Naive thymus-derived CD8-positive, alpha-beta T cell (primary cell): ENCODE data around the gene KIF26B. TPM values are rescaled to one million over a fixed set of nuclear protein-coding genes. Genes with fewer than 3 reads are reported as not detected.

Experiments used
- ATAC-seq, 2 donors: fragments of 150-1000 bp; cut with Tn5 transposase in 1 of 2; sonication (Bioruptor Pico), chemical (Tn5 transposase) in 1 of 2; 1 replicate in 1 of 2; 2 replicates in 1 of 2; pipeline ENCODE4 v1.10.0; 2021; ENCODE audit warnings: mild to moderate bottlenecking in 2 of 2, moderate library complexity in 2 of 2
- POLR2A ChIA-PET: fragments of 350-600 bp; sonication (Branson Sonifier 250); formaldehyde crosslinking; loops from one replicate; lab custom pipeline; 2021; ENCODE audit warnings: antibody characterized with exemption; lab: Charles Lee
- DNase-seq, 10 donors: peaks; one replicate each; pipeline versions ENCODE4 v3.0.0 to v3.0.0-alpha.2; 2020 to 2022
- H3K27ac Mint-ChIP-seq, 10 donors: one replicate each; pipeline ENCODE4 v1.8.0; 2020 to 2022; ENCODE audit warnings: mild to moderate bottlenecking in 10 of 10, mixed read lengths in 10 of 10, moderate library complexity in 4 of 10, inconsistent platforms in 1 of 10
- H3K27me3 Mint-ChIP-seq, 5 donors: one replicate each; pipeline ENCODE4 v1.8.0; 2021 to 2022; ENCODE audit warnings: mixed read lengths in 5 of 5
- H3K36me3 Mint-ChIP-seq, 3 donors: one replicate each; pipeline ENCODE4 v1.8.0; 2020 to 2022; ENCODE audit warnings: mixed read lengths in 3 of 3, mild to moderate bottlenecking in 2 of 3, inconsistent platforms in 1 of 3
- H3K4me1 Mint-ChIP-seq, 4 donors: one replicate each; pipeline ENCODE4 v1.8.0; 2021 to 2022; ENCODE audit warnings: mixed read lengths in 4 of 4
- H3K4me3 Mint-ChIP-seq, 10 donors: one replicate each; pipeline ENCODE4 v1.8.0; 2020 to 2022; ENCODE audit warnings: mild to moderate bottlenecking in 10 of 10, mixed read lengths in 10 of 10, moderate library complexity in 6 of 10, inconsistent platforms in 1 of 10
- H3K9me3 Mint-ChIP-seq, 9 donors: one replicate each; pipeline ENCODE4 v1.8.0; 2020 to 2022; ENCODE audit warnings: mixed read lengths in 9 of 9, mild to moderate bottlenecking in 3 of 9, inconsistent platforms in 1 of 9, moderate library complexity in 1 of 9
- polyA plus RNA-seq, 3 donors: library from polyadenylated mRNA; unstranded; fragments of 300-500 nt; fragmentation: Illumina TruSeq; gene quantifications; one replicate each; pipeline ENCODE4 v1.2.3, GENCODE V29; 2021
- total RNA-seq, 8 experiments: library from RNA in 2 of 8; stranded (reverse) in 2 of 8; gene quantifications; one replicate each; pipeline ENCODE4 v1.2.3 and lab custom pipeline; 2021 to 2026

Gene KIF26B
- total and polyA plus RNA-seq, 5 experiments from 2014 or later = 0.08 to 0.16 TPM; not detected in 3

DNA sequence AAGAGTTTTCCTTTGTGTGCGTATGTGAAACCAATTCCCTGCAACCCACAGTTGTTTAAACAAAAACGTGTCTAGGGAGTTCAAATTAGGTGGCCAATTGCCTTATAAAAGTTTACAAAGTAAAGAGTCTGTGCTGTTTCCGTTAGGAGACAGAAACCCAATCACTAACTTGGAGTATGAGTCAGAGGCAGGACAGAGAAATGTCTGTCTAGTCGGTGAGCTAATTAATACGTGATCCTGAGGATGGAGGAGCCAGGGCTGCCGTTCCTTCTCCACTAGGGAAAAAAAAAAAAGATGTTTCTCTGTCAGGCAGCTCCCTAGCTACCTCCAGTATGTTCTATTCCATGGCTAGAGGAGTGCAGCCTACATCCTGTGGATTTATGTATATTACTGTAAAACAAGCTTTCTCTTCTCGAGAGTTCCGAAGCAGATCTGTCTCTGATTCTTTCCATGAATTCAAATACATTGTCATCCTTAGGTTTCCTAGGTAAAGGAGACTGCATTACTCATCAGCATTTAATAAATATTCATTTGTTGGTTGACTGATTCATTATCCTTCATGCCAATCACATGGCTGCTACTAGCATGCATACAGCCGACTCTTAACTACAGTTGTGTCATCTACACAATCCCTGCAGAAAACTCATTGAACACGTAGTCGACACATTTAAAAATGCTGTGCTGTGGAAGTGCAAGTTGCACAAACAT lies 430.6 kb downstream of the KIF26B start:
- Mint-ChIP-seq H3K9me3 (peaks cover 0 to 1% (median 0%) of the 10 kb centered on the region in 9 donors), H3K4me1 (no peaks in the 10 kb centered on the region), H3K27ac (no peak overlapping the region), H3K27me3 (peaks cover 0 to 13% (median 2%) of the 10 kb centered on the region in 5 donors), H3K4me3 (no peak overlapping the region), H3K36me3 (no peaks in the 10 kb centered on the region)
- no peak for DNase-seq
- no peak for ATAC-seq
- POLR2A ChIA-PET = no interaction called here

DNA sequence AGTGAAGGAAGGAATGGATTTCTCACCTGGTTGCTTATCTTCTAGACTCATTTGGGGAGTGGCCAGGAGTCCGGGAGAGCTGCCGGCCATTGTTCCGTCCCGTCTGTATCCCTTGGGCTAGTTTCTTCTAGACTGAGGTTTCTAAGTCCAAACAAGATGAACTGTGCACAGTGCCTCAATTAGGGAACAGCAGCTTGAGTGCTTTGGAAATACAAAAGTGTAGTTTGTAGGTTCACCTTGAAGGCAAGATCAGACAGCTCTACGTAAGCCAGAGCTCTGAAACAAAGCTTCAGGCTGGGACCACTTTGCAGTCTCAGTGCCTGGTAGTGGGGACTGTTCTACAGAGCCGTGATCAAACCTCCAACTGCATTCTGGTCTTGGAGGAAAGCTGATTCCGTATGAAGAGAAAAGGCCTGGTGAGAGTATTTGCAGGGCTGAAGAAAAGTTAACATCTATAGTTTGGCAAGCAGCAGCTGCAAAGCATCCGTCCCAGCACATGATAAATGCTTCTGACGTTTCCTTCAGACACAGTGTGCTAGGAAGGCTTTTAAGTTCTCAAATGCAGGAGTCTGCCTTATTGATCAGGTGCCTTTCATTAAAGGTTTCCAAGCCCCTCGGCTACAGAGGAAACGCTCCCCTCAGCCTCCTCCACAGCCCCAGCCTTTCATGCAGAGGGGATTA lies 432.8 kb downstream of the KIF26B start:
- DNase-seq (no peak), ATAC-seq (no peak)
- H3K4me1 Mint-ChIP-seq = no peaks in the 10 kb centered on the region
- POLR2A ChIA-PET = no interaction called here
- no peak overlapping the region for H3K4me3 Mint-ChIP-seq
- peaks cover 0 to 2% (median 0%) of the 10 kb centered on the region in 5 donors for H3K27me3 Mint-ChIP-seq
- no peak overlapping the region for H3K27ac Mint-ChIP-seq
- H3K9me3 Mint-ChIP-seq = peaks cover 0 to 1% (median 0%) of the 10 kb centered on the region in 9 donors
- no peaks in the 10 kb centered on the region for H3K36me3 Mint-ChIP-seq

DNA sequence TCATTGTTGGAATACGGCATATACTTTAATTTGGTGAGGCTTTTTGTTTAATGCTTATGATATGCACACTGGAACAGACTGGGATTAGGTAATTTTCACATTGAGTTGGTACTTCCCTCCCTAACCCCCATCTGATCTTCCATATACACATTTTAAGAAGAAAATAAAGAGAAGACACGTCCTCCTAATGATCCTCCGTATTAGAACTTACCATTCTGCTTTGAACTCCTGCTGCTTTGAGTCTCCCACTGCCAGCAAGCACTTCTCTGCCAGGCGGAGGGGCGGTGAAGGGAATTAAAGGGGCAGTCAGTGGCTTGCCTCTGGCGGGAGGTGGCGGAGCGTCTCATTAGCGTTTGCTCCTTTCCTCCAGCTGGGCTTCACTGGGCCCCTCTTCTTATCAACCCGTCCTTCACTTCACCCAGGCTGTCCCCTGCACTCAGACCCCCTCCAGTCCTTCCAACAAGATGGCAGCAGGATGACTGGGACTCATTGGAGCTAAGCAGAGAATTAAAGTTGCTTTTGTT lies 433.4 kb downstream of the KIF26B start:
- H3K4me1 Mint-ChIP-seq = no peaks in the 10 kb centered on the region

DNA sequence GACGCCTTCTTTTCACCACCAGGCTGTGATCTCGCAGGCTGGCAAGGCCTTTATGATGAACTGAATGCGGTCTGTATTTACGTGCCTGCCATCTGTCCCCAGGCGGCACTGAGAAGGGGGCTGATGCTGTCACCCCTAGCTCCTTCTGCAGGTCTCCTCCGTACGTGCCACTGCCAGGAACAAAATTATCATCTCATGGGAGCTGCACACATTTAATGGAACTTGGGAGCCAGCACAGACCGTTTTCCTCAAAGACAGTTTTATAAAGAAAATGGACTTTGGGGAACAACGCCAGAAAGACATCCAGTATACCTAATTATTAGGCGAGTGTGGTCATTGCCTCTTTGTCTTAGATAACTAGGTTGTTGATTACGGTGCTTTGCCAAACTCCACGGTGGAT lies 434.5 kb downstream of the KIF26B start:
- H3K4me1 Mint-ChIP-seq = no peaks in the 10 kb centered on the region
- no peak overlapping the region for H3K4me3 Mint-ChIP-seq
- H3K27me3 Mint-ChIP-seq = peaks cover 0 to 2% (median 0%) of the 10 kb centered on the region in 5 donors
- DNase-seq (no peak), ATAC-seq (no peak)
- no peaks in the 10 kb centered on the region for H3K36me3 Mint-ChIP-seq
- POLR2A ChIA-PET = no interaction called here
- no peak overlapping the region for H3K27ac Mint-ChIP-seq
- H3K9me3 Mint-ChIP-seq = peaks cover 0 to 2% (median 0%) of the 10 kb centered on the region in 9 donors

More for the DNA sequence above, 433.4 kb downstream of the KIF26B start:
- ATAC-seq (no peak), DNase-seq (no peak)
- Mint-ChIP-seq H3K27ac (no peak overlapping the region), H3K9me3 (peaks cover 0 to 1% (median 0%) of the 10 kb centered on the region in 9 donors), H3K36me3 (no peaks in the 10 kb centered on the region), H3K4me3 (no peak overlapping the region), H3K27me3 (peaks cover 0 to 2% (median 0%) of the 10 kb centered on the region in 5 donors)
- POLR2A ChIA-PET = no interaction called here

DNA sequence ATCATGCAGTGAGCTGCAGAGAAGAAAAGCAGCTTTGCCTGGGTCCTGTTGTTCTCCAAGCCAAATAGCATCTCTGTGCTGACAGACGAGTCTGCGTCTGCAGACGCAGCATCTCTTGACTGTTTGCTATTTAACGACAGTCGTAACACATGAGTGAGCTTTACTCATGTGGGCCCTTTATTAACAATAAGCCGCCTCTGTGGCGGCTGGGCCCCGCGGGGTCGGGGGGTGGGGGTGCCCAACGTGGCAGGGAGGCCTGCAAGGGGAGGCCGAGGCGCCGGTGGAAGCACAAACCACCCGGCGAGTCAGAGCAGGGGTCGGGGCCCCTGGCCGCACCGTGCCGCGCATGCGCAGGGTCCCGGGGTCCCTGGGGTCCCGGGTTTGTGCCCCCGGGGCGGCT lies 435.1 kb downstream of the KIF26B start:
- Mint-ChIP-seq H3K9me3 (peaks cover 0 to 2% (median 0%) of the 10 kb centered on the region in 9 donors), H3K4me3 (no peak overlapping the region), H3K36me3 (no peaks in the 10 kb centered on the region), H3K27me3 (peaks cover 0 to 2% (median 0%) of the 10 kb centered on the region in 5 donors), H3K4me1 (no peaks in the 10 kb centered on the region), H3K27ac (no peak overlapping the region)
- no peak for DNase-seq
- no peak for ATAC-seq
- POLR2A ChIA-PET = no interaction called here

DNA sequence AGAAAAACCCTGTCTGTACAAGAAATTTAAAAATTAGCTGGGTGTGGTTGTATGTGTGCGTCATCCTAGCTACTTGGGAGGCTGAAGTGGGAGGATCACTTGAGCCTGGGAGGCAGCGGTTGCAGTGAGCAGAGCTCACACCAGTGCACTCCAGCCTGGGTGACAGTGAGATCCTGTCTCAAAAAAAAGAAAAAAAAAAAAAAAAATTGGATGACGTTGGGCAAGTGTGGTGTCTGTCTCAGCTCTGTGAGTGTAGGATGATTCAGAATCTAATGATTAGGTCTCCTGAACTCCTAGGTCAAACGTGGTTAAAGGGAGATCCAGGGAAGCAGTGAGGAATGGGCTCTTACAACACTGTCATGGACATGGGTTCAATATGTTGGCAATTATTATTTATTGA lies 435.9 kb downstream of the KIF26B start:
- Mint-ChIP-seq H3K36me3 (no peaks in the 10 kb centered on the region), H3K27me3 (peaks cover 0 to 2% (median 0%) of the 10 kb centered on the region in 5 donors), H3K4me3 (no peak overlapping the region), H3K27ac (no peak overlapping the region), H3K9me3 (peaks cover 0 to 2% (median 0%) of the 10 kb centered on the region in 9 donors), H3K4me1 (no peaks in the 10 kb centered on the region)
- POLR2A ChIA-PET = interaction anchor here (0.6 kb wide), 1 partner anchor 873 kb away, joined by 4 read pairs; no protein-coding TSS in a partner anchor
- ATAC-seq (no peak), DNase-seq (no peak)

DNA sequence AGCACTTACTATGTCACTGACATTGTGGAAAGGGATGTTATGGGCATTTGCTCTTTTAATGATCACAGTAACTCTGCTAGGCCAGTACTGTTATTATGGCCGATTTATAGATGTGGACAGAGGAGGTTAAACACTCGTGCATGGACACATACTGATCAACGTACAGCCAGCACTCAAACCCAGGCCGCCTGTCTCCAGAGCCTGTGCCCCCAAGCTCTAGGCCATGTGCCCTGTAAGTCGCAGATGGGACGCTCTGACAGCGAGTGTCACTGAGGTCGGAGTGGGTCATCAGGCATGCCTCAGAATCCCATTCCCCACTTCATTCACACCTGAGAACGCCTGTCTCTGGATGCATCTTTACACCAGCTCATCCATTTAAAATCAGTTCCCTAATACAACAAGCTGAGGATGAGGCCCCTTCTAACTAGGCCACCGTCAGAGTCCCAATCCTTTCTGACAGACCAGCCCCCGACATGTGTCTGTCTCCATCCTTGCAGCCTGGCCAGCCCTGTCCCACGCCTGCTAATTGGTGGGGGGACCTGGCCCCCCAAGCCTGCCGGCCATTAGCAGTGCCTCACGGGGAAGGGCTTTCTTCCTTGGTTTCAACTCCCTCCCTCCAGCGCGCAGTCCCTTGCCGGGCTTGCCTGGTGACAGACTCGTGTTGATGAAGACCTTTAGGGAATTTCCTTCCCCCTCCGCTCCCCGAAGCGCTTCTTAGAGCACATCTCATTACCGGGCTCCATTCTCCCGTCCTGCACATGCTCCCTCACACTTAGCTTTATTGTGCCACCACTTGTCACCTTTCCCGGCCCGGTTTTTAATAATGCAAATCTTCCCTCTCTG lies 436.8 kb downstream of the KIF26B start:
- peaks cover 0 to 2% (median 0%) of the 10 kb centered on the region in 9 donors for H3K9me3 Mint-ChIP-seq
- no peak for DNase-seq
- H3K36me3 Mint-ChIP-seq = no peaks in the 10 kb centered on the region
- peaks cover 0 to 1% (median 0%) of the 10 kb centered on the region in 4 donors for H3K4me1 Mint-ChIP-seq
- POLR2A ChIA-PET = interaction anchor here (0.6 kb wide), 1 partner anchor 874 kb away, joined by 4 read pairs; no protein-coding TSS in a partner anchor
- H3K27me3 Mint-ChIP-seq = peaks cover 0 to 2% (median 0%) of the 10 kb centered on the region in 5 donors
- no peak for ATAC-seq
- no peak overlapping the region for H3K4me3 Mint-ChIP-seq
- no peak overlapping the region for H3K27ac Mint-ChIP-seq

DNA sequence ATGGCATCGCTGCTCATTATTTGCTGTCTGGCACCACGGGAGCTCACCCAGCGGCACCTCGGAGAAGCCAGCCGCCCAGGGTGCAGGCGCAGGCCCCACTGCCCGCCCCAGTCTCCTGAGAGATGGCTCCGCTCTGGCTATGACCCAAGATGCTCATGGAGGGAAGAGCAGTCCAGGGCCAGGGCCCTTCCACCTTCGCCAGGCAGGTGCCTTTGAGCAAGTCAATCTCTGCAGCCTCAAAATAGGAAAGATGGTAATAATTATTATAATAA lies 437.3 kb downstream of the KIF26B start:
- H3K27me3 Mint-ChIP-seq = no peaks in the 10 kb centered on the region
- H3K4me1 Mint-ChIP-seq = peaks cover 0 to 1% (median 0%) of the 10 kb centered on the region in 4 donors
- DNase-seq = no peak
- H3K4me3 Mint-ChIP-seq = no peak overlapping the region
- H3K36me3 Mint-ChIP-seq = no peaks in the 10 kb centered on the region
- H3K27ac Mint-ChIP-seq = no peak overlapping the region
- H3K9me3 Mint-ChIP-seq = peaks cover 0 to 2% (median 0%) of the 10 kb centered on the region in 9 donors
- ATAC-seq = no peak
- POLR2A ChIA-PET = no interaction called here

DNA sequence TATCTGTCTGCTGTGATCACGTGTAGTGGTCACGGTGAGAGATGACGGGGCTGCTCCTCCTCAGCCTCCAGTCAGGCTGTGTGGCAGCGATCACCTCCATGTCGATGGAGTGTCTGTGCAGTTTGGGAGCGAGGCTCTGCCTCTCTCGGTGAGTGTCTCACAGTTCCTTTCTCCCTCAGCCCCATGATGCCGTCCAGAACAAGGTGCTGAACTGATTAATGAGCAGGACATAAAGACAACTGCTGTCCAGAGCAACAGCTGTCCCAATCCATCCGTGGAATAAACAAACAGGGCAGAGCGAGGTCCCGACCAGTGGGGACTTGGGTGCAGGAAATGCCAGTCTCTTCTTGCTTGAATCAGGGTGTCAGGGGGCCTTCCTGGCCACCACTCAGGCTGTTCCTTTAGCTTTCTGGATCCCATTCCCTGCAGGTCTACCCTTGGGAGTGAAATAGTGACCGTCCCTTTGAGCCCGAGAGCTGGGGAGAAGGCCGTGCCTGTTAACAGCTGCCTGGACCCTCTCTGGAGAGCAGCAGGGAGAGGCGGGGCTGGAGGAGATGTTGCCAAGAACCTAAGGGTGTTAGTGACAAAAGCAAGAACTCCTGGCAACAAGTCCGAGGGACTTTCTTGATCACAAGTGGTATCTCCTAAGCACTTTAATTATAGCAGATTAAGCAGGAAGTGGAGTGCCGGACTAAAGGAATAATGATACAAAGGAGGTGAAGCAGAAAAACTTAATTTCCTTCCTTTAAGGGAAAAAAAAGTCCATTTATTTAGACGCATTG lies 443.9 kb downstream of the KIF26B start:
- Mint-ChIP-seq H3K4me3 (no peak overlapping the region), H3K27ac (no peak overlapping the region), H3K9me3 (peaks cover 0 to 2% (median 0%) of the 10 kb centered on the region in 9 donors), H3K4me1 (peaks cover 0 to 3% (median 0%) of the 10 kb centered on the region in 4 donors), H3K27me3 (peaks cover 0 to 7% (median 2%) of the 10 kb centered on the region in 5 donors), H3K36me3 (no peaks in the 10 kb centered on the region)
- ATAC-seq = no peak
- POLR2A ChIA-PET = no interaction called here
- DNase-seq = no peak

DNA sequence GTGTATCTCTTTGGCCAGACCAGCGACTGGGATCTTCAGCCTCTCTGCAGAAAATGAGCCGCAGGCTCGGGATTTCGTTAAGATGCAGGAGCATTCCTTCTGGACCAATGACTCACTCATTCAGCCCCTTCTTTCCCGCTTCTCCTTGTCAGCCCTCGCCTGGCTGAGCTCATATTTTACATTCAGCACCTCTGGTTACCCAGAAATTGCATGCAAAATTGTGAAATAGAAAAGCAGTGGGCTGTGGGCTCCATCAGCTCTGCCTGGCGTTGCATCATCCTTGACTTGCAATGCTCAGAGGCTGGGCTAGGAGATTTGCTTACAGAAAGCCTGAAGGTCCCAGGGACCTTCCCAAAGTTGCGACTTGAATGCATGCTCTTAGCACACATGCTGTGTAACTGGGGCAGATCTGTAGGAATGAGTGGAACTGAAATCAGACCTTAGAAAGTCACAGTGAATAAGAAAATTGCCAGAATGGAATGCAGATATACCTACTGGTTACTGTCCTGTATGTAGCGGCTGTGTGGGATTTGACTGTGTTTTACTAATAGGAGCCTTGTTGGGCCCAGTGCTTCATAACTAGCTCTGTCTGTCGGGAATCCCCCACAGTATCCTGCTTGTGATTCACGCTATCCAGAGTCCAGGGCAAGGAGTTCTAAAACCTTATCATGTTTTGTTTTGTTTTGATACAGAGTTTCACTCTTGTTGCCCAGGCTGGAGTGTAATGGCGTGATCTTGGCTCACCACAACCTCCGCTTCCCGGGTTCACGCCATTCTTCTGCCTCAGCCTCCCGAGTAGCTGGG lies 444.8 kb downstream of the KIF26B start:
- no peak overlapping the region for H3K4me3 Mint-ChIP-seq
- no peaks in the 10 kb centered on the region for H3K36me3 Mint-ChIP-seq
- H3K9me3 Mint-ChIP-seq = no peaks in the 10 kb centered on the region
- POLR2A ChIA-PET = no interaction called here
- DNase-seq (no peak), ATAC-seq (no peak)
- H3K27ac Mint-ChIP-seq = no peak overlapping the region
- H3K4me1 Mint-ChIP-seq = peaks cover 0 to 3% (median 0%) of the 10 kb centered on the region in 4 donors
- H3K27me3 Mint-ChIP-seq = peaks cover 0 to 7% (median 2%) of the 10 kb centered on the region in 5 donors

DNA sequence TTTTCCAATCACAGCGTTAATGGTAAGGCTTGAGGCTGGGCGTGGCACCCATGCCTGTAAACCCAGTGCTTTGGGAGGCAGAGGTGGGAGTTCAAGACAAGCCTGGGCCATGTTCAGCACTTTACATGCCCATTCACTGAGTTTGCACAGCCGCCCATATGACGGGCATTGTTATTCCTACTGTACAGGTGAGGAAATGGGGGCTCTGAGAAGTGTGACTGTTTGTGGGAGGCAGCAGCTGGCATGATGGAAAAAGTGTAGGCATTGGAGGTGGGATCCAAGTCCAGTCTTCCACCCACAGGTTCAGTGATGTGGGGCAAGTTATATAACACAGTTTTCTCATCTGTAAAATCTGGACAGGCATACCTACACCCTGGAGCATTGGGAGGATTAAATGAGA lies 445.9 kb downstream of the KIF26B start:
- Mint-ChIP-seq H3K4me1 (peaks cover 0 to 3% (median 0%) of the 10 kb centered on the region in 4 donors), H3K27me3 (peaks cover 0 to 7% (median 2%) of the 10 kb centered on the region in 5 donors), H3K36me3 (no peaks in the 10 kb centered on the region), H3K27ac (peak overlapping the region in 1 of 10 donors; percentile 60), H3K4me3 (no peak overlapping the region), H3K9me3 (no peaks in the 10 kb centered on the region)
- DNase-seq (no peak), ATAC-seq (no peak)
- POLR2A ChIA-PET = no interaction called here
